ENCODE results near the gene SLC39A11.

DNA sequence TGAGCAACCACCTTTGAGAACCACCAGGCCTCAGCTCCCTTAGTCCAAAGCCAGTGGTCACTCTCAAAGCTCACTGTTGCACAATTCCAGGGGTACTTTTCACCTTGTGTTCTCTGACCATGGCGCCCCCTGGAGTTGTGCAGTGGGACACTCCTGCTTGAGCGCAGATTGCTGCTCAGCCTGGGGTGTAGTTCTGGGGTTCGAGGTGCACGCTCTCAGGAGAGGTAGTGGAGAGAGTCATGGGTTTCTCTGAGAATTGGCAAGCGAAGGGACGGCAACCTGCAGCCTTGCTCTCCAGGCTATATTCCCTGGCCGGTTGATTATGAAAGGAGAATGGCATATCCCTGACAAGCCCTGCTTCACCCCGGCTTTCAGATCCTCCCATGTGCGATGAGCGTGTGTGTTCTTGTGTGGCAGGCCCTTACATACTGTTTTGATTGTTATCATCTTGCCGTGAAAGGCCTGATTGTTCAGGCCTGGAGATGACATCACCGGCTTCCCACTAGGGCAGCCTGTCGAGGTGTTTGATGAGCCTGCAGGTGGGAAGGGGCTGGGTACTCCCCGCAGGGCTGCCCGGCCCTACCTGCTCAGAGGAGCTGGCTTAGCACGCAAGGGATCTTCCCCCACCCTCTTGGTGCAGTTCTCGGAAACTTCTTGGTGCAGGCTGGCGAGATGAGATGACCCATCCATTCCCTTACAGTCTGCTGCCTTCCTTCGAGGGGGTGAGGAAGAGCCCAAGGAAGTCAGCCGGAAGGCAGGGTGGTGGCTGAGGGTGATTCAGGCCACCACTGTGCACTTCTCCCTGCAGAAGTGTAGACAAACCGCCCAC lies 431.2 kb downstream of the SLC39A11 start:
- no peak for TF ChIP-seq CTCF (IDR thresholded peaks at IDR 0.05)
- no peak for TF ChIP-seq POLR2A (IDR thresholded peaks at IDR 0.05)
